ENCODE results near the gene PPFIBP1.
A peak's percentile ranks its signal among the peaks of the same experiment; 100 is the strongest.

- TF ChIP-seq RXRA (IDR thresholded peaks at IDR 0.05; ENCODE audit: borderline replicate concordance, low read depth) (no peak), CTCF (IDR thresholded peaks at IDR 0.05) (peak; percentile 30; the same call in 1 of the 2 replicates)
These were observed at the start of gene PPFIBP1 for GRCh38 chr12:27523642-27524493.

Measured in SK-N-SH (cell line).